Dendritic cell treated with granulocyte-macrophage colony-stimulating factor and Interleukin-4, amounts not matched to agents 40 ng/mL and 50 ng/mL, for 4 days (primary cell): Measurements from ENCODE around the gene VPS16.
A peak's percentile ranks its signal among the peaks of the same experiment; 100 is the strongest.
"Not testable (repeated sequence)": the region's sequence is repeated elsewhere in the genome, so short reads cannot be mapped to it uniquely, and the experiment has no call there.

ENCODE experiments used
- H3K27ac Mint-ChIP-seq: one replicate; pipeline ENCODE4 v1.8.0; 2022; ENCODE audit warnings: mild to moderate bottlenecking, mixed read lengths
- H3K27me3 Mint-ChIP-seq: one replicate; pipeline ENCODE4 v1.8.0; 2022; ENCODE audit warnings: mild to moderate bottlenecking, mixed read lengths
- H3K36me3 Mint-ChIP-seq: one replicate; pipeline ENCODE4 v1.8.0; 2022; ENCODE audit warnings: low read depth, mixed read lengths
- H3K4me1 Mint-ChIP-seq: one replicate; pipeline ENCODE4 v1.8.0; 2022; ENCODE audit warnings: low read depth, mixed read lengths
- H3K4me3 Mint-ChIP-seq: one replicate; pipeline ENCODE4 v1.8.0; 2022; ENCODE audit warnings: mild to moderate bottlenecking, moderate library complexity, mixed read lengths
- H3K9me3 Mint-ChIP-seq: one replicate; pipeline ENCODE4 v1.8.0; 2022; ENCODE audit warnings: mixed read lengths
- intact Hi-C: fragments of 100-400 bp; cut with micrococcal nuclease; formaldehyde crosslinking; loops from one replicate; pipeline ENCODE4 v1.15.0; 2022

VPS16 gene

DNA sequence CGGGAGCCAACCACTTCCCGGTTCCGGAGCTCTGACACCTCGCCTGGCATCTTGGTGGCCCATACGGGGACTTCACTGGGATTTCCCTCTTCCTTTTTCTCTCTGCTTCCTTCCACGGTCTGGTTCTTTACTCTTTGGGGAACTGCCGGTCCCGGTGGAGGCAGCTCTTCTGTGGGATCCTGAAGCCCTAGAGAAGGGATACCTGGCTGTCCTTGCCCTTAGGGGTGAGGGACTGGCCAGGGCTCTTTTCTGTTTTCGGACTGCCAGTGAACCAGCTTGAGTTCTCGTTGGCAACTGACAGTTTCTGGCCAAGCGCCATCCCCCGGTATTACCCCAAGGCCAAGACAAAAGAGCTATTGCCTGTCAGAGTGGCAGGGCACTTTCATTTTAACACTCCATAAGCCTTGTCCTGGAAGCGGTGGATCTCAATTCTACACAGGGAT is 39.2 kb upstream of the VPS16 start:
- Mint-ChIP-seq H3K4me3 (peak overlapping the region; percentile 71), H3K36me3 (no peaks in the 10 kb centered on the region), H3K27ac (peak overlapping the region; percentile 12), H3K27me3 (peaks cover 76% of the 10 kb centered on the region), H3K9me3 (no peaks in the 10 kb centered on the region), H3K4me1 (peaks cover 30% of the 10 kb centered on the region)
- intact Hi-C loops = no loop called here

DNA sequence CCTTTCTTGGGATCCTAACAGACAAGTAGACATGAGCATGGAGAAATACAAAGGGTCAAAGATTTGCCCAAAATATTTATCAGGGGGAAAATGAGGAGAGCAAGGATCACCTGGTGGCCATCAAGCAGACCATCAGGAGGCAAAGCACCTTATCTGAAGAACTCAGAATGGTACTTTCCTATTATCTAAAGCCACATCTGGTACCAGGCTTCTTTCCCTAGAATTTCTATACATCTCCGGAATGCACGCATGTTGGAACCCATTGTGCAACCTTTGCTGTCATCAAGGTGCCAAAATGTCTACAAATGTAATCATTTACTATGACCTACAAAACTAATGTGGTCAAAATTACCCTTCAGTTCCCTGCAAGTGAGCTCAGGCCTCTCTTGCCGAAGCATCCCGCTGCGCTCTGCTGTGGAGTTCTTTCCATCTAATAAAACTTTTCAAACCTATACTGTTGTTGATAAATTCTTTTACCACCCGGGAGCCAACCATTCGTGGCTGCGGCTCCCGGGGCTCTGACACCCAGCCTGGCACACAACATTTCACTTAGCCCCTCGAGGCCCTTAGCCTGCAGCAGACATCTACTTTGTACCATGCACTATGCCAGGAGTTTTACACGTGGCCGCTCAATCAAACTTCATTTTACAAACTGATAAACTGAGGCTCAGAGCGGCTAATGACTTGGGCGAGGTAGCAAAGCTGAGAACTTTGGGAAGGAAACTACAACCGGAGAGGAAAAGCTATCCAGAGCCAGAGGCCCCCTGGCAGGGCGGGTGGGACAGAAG is 36.3 kb upstream of the VPS16 start:
- Mint-ChIP-seq H3K4me1 (peaks cover 25% of the 10 kb centered on the region), H3K27me3 (peaks cover 79% of the 10 kb centered on the region)

DNA sequence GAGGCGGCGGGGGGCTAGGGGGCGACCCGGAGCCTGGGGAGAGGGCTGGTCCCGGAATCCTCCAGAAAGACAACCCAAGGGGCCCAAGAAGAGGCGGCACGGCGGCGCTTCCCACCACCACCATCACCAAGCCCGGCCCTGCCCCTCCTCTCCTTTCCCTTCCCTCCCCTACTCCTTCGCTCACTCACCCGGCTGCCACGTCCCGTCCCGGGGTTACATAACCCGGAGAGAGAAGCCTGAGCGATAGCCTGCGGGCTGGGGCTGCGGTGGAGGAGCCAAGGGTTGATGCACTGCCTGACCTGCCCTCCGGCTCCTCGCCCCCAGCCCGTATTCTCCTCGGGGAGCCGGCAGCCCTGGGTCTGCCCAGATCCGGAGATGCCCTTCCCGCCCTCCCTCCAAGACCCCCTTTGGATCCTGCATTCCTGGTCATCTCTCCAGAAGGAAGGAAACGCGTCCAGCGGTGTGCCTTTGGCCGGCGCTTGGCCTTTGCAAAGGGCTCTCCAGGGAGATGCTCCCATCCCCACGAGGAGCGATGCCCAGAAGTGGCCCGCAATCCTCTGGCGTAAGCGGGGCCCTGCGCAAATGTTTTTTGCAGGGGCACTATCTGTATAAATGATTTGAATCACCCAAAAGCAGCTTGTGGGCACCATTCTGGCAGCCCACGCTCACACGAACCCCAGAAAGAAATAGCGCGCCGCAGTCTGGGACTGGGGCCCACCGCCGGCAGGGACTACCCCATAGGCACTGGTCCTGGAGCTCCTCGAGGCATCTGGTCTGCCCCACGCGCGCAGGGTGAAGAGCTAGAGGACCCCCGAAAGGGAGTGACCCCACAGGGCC is 35.5 kb upstream of the VPS16 start:
- intact Hi-C loops = no loop called here
- Mint-ChIP-seq H3K36me3 (no peaks in the 10 kb centered on the region), H3K27me3 (peaks cover 76% of the 10 kb centered on the region), H3K4me3 (no peak overlapping the region), H3K9me3 (no peaks in the 10 kb centered on the region), H3K27ac (no peak overlapping the region), H3K4me1 (peaks cover 16% of the 10 kb centered on the region)

More for the DNA sequence above, 36.3 kb upstream of the VPS16 start:
- intact Hi-C loops = no loop called here
- H3K4me3 Mint-ChIP-seq = no peak overlapping the region
- H3K27ac Mint-ChIP-seq = no peak overlapping the region
- no peaks in the 10 kb centered on the region for H3K9me3 Mint-ChIP-seq
- no peaks in the 10 kb centered on the region for H3K36me3 Mint-ChIP-seq

DNA sequence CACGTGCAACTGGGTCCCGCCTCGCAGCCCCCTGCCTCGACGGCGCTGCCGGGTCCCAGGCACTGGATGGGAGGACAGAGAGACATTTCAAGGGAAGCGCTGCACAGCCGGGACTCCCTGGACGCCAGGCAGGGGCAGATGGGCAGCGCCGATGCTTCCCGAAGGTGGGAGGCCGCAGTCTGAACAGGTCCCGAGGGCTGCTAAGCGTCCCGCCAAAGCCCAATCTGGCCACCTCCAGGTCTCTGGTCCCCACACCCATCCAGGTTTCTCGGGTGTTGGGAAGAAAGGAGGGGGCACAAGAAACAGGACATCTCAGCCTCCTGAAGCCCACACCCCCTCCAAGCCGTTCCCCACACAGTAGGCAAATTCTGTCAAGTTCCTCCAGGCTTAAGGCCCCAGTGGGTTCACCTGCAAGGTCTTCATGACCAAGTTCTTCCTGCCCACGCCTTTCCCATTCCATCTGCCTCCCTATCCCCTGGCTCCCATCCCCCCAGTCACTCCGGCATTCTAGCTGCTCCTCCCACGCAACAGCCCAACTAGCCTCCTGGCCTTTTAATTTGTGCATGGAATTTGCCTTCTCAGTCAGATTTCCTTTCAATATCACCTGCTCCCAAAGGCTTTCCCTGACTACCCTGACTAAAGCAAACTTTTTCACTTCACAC is 34.7 kb upstream of the VPS16 start:
- no peak overlapping the region for H3K4me3 Mint-ChIP-seq
- H3K36me3 Mint-ChIP-seq = no peaks in the 10 kb centered on the region
- no peaks in the 10 kb centered on the region for H3K9me3 Mint-ChIP-seq
- peaks cover 74% of the 10 kb centered on the region for H3K27me3 Mint-ChIP-seq
- no peak overlapping the region for H3K27ac Mint-ChIP-seq
- intact Hi-C loops = no loop called here
- H3K4me1 Mint-ChIP-seq = peaks cover 11% of the 10 kb centered on the region

DNA sequence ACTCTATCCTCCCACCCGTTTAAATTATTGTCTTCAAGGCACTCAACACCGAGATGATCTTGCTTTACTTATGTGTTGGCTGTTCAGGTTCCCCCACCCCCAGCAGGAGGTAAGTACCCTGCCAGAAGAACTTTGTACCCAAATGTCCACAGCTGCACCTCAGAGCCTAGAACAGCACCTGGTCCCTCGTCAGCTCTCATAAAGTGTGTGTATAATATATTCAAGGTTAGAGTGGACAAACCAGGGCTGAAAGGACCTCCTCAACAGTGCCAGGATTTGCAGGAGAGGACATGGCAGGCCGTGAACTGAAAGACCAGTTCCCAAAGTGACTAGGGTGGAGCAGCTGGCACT is 34.2 kb upstream of the VPS16 start:
- intact Hi-C loops = no loop called here
- no peaks in the 10 kb centered on the region for H3K9me3 Mint-ChIP-seq
- no peaks in the 10 kb centered on the region for H3K36me3 Mint-ChIP-seq
- H3K4me1 Mint-ChIP-seq = peaks cover 6% of the 10 kb centered on the region
- no peak overlapping the region for H3K4me3 Mint-ChIP-seq
- H3K27ac Mint-ChIP-seq = no peak overlapping the region
- peaks cover 71% of the 10 kb centered on the region for H3K27me3 Mint-ChIP-seq

DNA sequence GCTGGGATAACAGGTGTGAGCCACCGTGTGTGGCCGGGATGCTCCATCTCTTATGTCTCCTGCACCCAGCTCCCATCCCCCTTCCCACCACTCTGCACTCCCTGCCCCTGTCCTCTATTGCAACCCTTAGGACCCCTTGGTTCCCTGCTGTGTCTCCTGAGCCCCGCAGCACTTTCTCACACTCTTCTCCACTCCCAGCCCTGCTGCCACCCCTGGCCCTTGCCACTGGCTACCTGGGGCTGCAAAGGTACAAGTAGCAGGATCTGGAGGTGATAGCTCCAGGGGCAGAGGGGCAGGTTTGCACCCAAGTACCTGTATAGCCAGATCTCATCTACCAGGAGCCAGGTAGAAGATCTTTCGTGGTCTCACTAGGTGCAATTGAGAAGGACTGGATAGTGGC is 33.5 kb upstream of the VPS16 start:
- Mint-ChIP-seq H3K4me1 (peaks cover 4% of the 10 kb centered on the region), H3K27ac (no peak overlapping the region), H3K9me3 (peaks cover 2% of the 10 kb centered on the region), H3K27me3 (peaks cover 68% of the 10 kb centered on the region), H3K4me3 (no peak overlapping the region), H3K36me3 (no peaks in the 10 kb centered on the region)
- intact Hi-C loops = no loop called here

DNA sequence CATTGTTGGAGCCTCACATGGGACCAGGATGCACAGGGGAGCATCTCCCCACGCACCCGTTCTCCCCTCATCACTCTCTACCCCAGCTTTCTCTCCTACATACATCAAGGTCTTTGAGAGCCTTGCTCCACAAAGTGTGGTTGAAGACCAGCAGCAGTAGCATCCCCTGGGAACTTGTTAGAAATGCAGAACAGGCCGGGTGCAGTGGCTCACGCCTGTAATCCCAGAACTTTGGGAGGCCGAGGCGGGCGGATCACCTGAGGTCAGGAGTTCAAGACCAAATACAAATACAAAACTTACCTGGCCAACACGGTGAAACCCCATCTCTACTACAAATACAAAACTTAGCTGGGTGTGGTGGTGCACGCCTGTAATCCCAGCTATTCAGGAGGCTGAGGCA is 32.6 kb upstream of the VPS16 start:
- H3K4me3 Mint-ChIP-seq, H3K4me1 Mint-ChIP-seq, H3K9me3 Mint-ChIP-seq, H3K36me3 Mint-ChIP-seq, intact Hi-C loops, H3K27ac Mint-ChIP-seq: not testable (repeated sequence)
- peaks cover 63% of the 10 kb centered on the region for H3K27me3 Mint-ChIP-seq

DNA sequence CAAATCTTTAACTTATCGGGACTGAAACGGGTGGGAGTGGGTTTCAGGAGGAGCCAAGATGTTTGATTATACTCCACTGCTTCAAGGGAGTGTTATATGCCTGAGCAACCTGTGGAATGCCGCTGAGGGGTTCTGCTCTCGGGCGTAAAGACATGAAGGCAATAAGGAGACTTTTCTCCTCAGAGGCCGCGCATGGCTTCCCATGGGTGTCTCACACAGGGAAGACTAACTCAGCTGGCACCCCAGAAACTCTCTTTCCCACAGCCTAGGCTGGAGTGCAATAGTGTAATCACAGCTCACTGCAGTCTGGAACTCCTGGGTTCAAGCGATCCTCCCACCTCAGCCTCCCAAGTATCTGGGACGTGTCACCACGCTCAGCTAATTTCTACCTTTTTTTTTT is 30.9 kb upstream of the VPS16 start:
- H3K4me3 Mint-ChIP-seq = no peak overlapping the region
- peaks cover 5% of the 10 kb centered on the region for H3K4me1 Mint-ChIP-seq
- H3K36me3 Mint-ChIP-seq = no peaks in the 10 kb centered on the region
- no peak overlapping the region for H3K27ac Mint-ChIP-seq
- H3K9me3 Mint-ChIP-seq = peaks cover 8% of the 10 kb centered on the region
- peaks cover 60% of the 10 kb centered on the region for H3K27me3 Mint-ChIP-seq
- intact Hi-C loops = no loop called here

DNA sequence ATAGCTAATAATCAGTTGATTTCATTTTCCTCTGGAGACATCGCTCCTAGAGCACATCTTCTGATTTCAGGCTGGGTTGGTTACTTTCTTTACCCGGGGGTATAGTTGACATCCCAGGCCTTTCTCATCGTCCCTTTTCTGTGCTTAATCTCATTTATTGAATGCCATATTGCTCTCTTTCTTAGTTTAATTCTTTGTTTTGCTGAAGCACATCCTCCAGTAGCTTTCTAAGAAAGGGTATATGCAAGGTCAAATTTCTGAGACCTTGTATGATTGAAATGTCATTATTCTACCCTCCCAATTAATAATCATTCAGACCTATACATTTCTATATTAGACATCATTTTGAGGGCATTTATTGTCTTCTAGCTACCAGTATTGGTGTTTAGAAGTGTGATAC is 28.4 kb upstream of the VPS16 start:
- no peaks in the 10 kb centered on the region for H3K36me3 Mint-ChIP-seq
- peaks cover 10% of the 10 kb centered on the region for H3K4me1 Mint-ChIP-seq
- intact Hi-C loops = no loop called here
- no peak overlapping the region for H3K4me3 Mint-ChIP-seq
- H3K9me3 Mint-ChIP-seq = peaks cover 8% of the 10 kb centered on the region
- no peak overlapping the region for H3K27ac Mint-ChIP-seq
- peaks cover 41% of the 10 kb centered on the region for H3K27me3 Mint-ChIP-seq

DNA sequence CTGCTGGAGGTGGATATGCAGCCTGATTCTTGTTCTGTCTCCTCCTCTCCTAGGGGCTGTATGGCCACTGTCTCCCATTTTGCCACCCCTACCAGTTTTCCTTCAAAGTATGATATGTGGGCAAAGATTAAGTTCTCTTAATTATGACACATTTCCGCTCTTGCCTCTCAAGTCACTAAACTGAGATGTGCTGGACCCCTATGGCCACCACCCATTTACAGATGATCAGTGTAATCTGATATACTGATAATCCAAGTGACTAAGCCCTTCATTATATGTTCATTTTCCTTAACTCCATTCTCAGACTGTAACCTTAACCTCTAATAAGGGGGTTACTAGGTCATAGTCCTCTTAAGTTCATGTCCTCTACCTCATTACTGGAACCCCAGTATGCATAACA is 26.5 kb upstream of the VPS16 start:
- H3K27ac Mint-ChIP-seq = peak overlapping the region; percentile 16
- no peaks in the 10 kb centered on the region for H3K36me3 Mint-ChIP-seq
- peaks cover 8% of the 10 kb centered on the region for H3K9me3 Mint-ChIP-seq
- no peak overlapping the region for H3K4me3 Mint-ChIP-seq
- H3K27me3 Mint-ChIP-seq = peaks cover 41% of the 10 kb centered on the region
- intact Hi-C loops = no loop called here
- H3K4me1 Mint-ChIP-seq = peaks cover 10% of the 10 kb centered on the region

DNA sequence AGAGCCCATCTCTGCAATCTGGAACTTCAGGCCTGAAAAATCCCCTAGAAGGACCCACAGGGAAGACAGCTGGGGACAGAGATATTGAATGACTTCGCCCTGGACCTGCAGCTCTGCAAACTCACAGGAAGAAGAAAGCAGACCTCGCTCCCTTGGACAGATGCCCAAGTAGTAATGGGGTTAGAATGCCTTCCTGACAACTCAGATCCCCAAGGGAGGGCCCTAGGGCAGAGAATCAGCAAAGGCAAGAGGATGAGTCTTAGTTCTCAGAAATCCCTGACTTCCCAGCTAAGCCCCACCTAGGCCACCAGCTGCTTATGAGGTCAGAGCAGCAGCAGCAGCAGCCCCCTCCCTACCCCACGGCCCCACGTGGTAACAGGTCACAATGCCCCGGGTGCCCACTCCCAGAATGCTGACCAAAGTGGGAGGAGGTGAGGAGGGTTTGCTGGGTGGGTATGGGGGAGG is 25.9 kb upstream of the VPS16 start, which contains the start of gene C20orf141:
Gene C20orf141 (plus strand): TSS at position 401 of the 465 bp plus-strand sequence. CDS start 198 bp downstream, outside the sequence.
- peaks cover 8% of the 10 kb centered on the region for H3K9me3 Mint-ChIP-seq
- intact Hi-C loops = no loop called here
- no peak within 1 kb of the TSS for H3K4me3 Mint-ChIP-seq
- peaks cover 10% of the 10 kb centered on the region for H3K4me1 Mint-ChIP-seq
- H3K36me3 Mint-ChIP-seq = no peaks in the 10 kb centered on the region
- peak within 1 kb of the TSS; percentile 43 for H3K27ac Mint-ChIP-seq
- H3K27me3 Mint-ChIP-seq = peaks cover 41% of the 10 kb centered on the region

DNA sequence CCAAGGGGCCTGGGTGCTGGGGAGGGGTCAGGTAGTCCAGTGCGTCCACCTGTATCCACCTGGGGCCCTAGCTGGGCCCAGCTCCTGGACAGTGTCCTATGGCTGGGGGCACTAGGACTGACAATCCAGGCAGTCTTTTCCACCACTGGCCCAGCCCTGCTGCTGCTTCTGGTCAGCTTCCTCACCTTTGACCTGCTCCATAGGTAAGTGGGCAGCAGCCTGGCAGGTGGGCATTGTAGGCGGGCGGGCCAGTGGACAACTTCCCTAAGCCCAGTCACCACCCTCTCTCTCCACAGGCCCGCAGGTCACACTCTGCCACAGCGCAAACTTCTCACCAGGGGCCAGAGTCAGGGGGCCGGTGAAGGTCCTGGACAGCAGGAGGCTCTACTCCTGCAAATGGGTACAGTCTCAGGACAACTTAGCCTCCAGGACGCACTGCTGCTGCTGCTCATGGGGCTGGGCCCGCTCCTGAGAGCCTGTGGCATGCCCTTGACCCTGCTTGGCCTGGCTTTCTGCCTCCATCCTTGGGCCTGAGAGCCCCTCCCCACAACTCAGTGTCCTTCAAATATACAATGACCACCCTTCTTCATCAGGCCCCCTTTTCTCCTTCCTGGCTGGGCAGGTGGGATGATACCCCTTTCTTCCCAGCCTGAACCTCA is 25.2 kb upstream of the VPS16 start:
- H3K4me3 Mint-ChIP-seq = no peak overlapping the region
- H3K36me3 Mint-ChIP-seq = no peaks in the 10 kb centered on the region
- peak overlapping the region; percentile 43 for H3K27ac Mint-ChIP-seq
- H3K27me3 Mint-ChIP-seq = peaks cover 45% of the 10 kb centered on the region
- peaks cover 10% of the 10 kb centered on the region for H3K4me1 Mint-ChIP-seq
- H3K9me3 Mint-ChIP-seq = peaks cover 8% of the 10 kb centered on the region
- intact Hi-C loops = no loop called here

DNA sequence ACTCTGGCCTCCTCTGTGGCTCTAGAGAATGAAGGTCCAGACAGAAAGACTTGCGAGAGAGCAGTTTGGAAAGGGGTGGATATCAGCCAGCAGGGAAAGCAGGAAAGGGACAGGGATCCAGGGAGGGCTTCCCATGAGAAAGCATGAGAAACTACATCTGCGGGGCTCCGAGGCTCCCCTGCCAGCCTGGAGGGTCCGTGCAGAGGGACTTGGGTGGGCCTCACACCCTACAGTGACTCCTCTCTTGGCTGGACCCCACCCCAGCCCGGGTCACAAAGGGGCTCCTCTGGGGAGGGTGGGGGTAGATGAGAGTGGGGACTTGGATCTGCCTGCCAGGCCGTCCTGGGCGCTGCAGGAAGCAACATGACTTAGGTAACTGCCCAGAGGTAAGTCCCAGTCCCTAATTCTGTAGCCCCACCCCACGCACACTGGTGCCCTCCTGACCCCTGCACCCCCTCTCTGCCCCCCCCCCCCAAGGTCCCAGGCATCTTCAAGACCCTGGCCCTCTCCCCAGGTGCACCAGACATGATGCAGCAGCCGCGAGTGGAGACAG is 24.4 kb upstream of the VPS16 start, which contains the start of gene TMEM239:
Gene TMEM239 (plus strand): TSS at position 335 of the 553 bp plus-strand sequence. CDS start 191 bp downstream, at position 526.
- Mint-ChIP-seq H3K27me3 (peaks cover 50% of the 10 kb centered on the region), H3K9me3 (peaks cover 8% of the 10 kb centered on the region), H3K4me3 (no peak within 1 kb of the TSS), H3K4me1 (peaks cover 10% of the 10 kb centered on the region), H3K36me3 (no peaks in the 10 kb centered on the region), H3K27ac (peak within 1 kb of the TSS; percentile 43)
- intact Hi-C loops = no loop called here
